IMR-90 (cell line): ENCODE measurements around the gene PAX5.

Source experiments
- CEBPB ChIP-seq: IDR thresholded peaks from 2 replicates; pipeline ENCODE4 v1.6.1; 2012; ENCODE audit warnings: low read depth, low read length, improper control_type of control experiment
- CTCF ChIP-seq: conservative IDR thresholded peaks from 2 replicates; pipeline ENCODE4 v1.5.1; 2012; ENCODE audit warnings: mild to moderate bottlenecking, low read depth, low read length, improper control_type of control experiment
- MAFK ChIP-seq: IDR thresholded peaks from 2 replicates; pipeline ENCODE4 v1.6.1; 2012; ENCODE audit warnings: low read depth, low read length, improper control_type of control experiment
- POLR2A ChIP-seq: IDR thresholded peaks from 2 replicates; pipeline ENCODE4 v1.6.1; 2012; ENCODE audit warnings: mild to moderate bottlenecking, low read depth, low read length
- RAD21 ChIP-seq: IDR thresholded peaks from 2 replicates; pipeline ENCODE4 v1.6.1; 2012; ENCODE audit warnings: low read length, improper control_type of control experiment
- RFX5 ChIP-seq: IDR thresholded peaks from 2 replicates; pipeline ENCODE4 v1.8.0; 2012; ENCODE audit warnings: low read depth, mild to moderate bottlenecking, low read length, moderate library complexity
- TF ChIP-seq, protein P1 (sequence below): fragments of 150-350 bp; IDR thresholded peaks from 2 replicates; pipeline ENCODE4 v1.6.1; 2016; ENCODE audit warnings: low read depth, mild to moderate bottlenecking, low read length, moderate library complexity, borderline replicate concordance

GRCh38 chr9:37029304-37029775 is 4.7 kb downstream of the PAX5 start:
- TF ChIP-seq, protein P1, sequence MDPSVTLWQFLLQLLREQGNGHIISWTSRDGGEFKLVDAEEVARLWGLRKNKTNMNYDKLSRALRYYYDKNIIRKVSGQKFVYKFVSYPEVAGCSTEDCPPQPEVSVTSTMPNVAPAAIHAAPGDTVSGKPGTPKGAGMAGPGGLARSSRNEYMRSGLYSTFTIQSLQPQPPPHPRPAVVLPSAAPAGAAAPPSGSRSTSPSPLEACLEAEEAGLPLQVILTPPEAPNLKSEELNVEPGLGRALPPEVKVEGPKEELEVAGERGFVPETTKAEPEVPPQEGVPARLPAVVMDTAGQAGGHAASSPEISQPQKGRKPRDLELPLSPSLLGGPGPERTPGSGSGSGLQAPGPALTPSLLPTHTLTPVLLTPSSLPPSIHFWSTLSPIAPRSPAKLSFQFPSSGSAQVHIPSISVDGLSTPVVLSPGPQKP = no peak
- no peak for TF ChIP-seq RAD21
- TF ChIP-seq POLR2A = no peak
- TF ChIP-seq MAFK = no peak
- TF ChIP-seq CEBPB = no peak
- TF ChIP-seq CTCF = no peak
- TF ChIP-seq RFX5 = no peak
